Activated CD8-positive, alpha-beta memory T cell treated with anti-CD3 and anti-CD28 coated beads for 24 hours (primary cell): ENCODE results near the gene STAG3.
"Not testable (repeated sequence)": the region's sequence is repeated elsewhere in the genome, so short reads cannot be mapped to it uniquely, and the experiment has no call there.

Experiments
- DNase-seq: peaks from one replicate; pipeline ENCODE4 v3.0.0-alpha.2; 2020

The STAG3 gene

DNA sequence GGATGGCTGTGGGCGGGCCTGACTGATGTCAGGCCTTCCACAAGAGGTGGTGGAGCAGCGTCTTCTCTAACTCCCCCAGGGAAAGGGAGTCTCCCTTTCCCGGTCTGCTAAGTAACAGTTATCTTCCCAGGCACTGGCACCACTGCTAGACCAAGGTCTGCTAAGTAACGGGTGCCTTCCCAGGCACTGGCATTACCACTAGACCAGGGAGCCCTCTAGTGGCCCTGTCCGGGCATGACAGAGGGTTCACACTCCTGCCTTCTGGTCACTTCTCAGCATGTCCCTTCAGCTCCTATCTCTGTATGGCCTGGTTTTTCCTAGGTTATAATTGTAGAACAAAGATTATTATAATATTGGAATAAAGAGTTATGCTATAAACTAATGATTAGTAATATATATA lies 40.2 kb downstream of the STAG3 start:
- DNase-seq = peak; percentile 89

DNA sequence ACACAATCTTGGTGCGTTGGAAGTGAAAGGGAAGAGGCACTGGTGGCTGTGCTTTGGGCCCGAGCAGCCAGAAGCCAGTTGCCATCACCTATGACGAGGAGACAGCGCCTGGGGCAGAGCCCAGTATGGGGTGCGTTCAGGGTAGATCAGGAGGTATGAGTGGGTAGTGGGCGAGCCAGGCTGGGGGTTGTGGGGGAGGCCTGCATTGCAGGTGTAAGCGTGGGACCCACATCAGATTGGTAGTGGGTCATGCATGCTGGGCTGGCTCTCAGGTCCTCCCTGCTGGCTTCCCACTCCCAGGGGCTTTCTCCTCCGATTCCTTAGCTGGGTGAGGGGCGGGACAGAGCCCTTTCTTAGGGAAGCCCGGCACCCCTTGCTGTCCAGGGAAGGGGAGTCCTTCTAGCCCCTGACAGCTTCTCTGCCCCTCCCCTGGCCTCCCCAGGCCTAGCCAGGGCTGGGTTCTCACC lies 41.6 kb downstream of the STAG3 start:
- peak; percentile 77 for DNase-seq

DNA sequence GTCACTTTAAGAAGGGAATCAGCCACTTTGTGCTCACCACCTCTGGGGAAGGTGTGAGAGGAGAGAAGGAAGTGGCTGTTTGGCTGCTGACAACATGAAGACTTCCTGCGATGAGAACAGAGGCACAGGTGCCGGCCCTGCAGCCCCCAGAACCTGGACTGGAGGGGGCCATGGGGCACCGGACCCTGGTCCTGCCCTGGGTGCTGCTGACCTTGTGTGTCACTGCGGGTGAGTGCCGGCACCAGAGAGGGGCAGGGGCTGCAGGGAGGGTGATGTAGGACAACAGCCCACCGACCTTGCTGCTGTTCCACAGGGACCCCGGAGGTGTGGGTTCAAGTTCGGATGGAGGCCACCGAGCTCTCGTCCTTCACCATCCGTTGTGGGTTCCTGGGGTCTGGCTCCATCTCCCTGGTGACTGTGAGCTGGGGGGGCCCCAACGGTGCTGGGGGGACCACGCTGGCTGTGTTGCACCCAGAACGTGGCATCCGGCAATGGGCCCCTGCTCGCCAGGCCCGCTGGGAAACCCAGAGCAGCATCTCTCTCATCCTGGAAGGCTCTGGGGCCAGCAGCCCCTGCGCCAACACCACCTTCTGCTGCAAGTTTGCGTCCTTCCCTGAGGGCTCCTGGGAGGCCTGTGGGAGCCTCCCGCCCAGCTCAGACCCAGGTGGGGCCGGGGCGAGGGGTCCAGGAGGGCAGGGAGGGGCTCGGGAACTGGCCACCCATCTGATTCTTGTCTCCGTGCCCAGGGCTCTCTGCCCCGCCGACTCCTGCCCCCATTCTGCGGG lies 42.3 kb downstream of the STAG3 start, which contains the start of gene PVRIG:
Gene PVRIG, plus strand, starts transcription at position 149 of the 785 bp plus-strand sequence. Its CDS starts 22 bp downstream, at position 171.
- peak; percentile 86 for DNase-seq

DNA sequence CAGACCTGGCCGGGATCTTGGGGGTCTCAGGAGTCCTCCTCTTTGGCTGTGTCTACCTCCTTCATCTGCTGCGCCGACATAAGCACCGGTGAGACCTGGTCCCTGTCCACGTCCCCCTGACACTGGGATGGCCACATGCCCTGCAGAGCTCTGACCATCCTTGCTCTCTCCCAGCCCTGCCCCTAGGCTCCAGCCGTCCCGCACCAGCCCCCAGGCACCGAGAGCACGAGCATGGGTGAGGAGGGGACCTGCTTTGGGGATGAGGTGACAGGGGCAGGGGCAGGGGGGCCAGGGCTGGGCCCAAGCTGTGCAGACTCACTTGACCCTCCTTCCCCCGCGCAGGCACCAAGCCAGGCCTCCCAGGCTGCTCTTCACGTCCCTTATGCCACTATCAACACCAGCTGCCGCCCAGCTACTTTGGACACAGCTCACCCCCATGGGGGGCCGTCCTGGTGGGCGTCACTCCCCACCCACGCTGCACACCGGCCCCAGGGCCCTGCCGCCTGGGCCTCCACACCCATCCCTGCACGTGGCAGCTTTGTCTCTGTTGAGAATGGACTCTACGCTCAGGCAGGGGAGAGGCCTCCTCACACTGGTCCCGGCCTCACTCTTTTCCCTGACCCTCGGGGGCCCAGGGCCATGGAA lies 43.0 kb downstream of the STAG3 start:
- peak; percentile 89 for DNase-seq

DNA sequence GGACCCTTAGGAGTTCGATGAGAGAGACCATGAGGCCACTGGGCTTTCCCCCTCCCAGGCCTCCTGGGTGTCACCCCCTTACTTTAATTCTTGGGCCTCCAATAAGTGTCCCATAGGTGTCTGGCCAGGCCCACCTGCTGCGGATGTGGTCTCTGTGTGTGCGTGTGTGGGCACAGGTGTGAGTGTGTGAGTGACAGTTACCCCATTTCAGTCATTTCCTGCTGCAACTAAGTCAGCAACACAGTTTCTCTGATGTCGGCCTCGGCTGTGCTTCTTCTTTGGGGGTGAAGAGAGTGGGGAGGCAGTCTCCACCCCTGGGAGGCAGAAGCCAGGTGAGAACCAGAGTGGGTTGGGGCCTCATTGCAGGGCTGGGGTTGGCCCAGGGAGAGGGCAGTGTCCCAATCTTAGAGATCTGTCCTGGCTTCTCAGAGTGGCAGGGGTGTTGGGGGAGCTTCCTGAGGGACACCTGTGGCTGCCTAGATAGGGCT lies 43.6 kb downstream of the STAG3 start:
- peak; percentile 85 for DNase-seq

DNA sequence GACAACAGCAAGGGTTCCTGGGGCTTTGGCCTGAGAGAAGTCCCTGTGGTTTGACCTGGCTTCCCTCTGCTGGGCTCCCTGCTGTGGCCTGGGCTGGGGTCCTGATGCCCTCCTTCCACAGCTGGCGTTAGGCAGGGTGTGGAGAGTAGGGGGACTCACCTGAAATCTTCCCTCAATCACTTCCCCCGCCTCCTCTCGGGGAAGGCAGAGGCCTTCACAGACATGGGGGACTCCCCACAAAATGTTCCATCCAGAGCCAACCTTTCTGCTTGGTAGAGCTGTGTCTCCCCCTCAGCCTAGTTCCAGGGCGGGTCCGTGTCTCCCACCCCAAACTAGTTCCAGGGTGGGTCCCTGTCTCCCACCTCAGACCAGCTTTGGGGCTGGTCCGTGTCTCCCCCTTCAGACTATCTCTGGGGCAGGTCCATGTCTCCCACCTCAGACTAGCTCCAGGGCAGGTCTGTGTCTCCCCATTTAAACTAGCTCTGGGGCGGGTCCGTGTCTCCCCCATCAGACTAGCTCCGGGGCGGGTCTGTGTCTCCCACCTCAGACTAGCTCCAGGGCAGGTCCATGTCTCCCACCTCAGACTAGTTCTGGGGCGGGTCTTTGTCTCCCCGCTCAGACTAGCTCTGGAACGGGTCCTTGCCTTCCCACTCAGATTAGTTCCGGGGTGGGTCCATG lies 44.2 kb downstream of the STAG3 start:
- DNase-seq = no peak

DNA sequence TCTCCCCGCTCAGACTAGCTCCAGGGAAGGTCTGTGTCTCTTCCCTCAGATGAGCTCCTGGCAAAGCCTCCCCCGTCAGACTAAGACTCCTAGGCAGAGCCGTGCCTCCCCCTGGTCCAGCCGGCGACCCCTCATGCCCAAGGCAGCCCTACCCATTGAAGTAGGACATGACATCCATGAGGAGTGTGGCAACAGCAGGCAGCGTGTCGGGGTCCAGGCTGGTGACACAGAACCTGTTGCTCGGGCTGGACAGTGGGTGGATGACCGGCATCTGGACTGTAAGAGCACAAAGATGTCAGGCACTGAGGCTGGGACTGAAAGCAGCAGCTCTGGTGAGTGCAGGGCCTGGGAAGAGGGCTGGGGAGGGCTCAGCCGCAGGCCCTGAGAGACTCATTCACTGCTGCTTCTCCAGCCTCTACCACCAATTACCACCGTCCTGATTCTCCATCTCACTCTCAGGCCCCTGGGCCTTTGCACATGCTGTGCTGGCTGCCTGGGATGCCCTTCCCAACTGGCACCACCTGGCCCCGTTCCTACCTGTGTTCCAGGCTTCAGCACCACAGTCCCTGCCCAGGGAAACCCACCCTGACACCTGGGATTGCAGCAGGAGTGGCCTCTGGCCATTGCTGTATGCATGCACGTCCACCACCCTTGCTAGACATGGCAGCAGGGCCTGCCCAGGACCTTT lies 44.9 kb downstream of the STAG3 start:
- DNase-seq = no peak

DNA sequence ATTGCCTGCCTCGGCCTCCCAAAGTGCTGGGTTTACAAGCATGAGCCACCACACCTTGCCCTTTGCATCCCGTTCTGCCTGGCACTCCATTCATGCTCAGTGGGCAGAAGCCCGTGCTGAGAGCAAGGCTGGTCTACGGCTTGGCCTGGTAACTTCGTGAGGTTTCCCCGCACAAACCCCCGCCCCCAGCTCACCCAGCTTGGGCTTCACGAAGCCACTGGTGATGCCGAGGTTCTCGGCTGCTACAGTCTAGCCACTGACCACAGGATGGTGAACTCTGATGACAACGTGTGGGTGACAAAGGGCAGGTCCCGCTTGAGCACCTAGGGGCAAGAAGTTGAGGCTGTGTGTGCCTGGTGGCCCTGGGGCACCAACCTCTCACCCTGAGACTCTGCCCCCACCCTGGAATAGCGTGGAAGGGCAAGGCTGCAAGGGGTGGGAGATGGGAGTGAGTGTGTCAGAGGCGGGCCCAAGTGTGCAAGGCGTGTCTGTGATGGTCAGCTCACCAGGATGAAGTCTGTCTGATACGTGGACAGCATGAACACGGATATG lies 45.7 kb downstream of the STAG3 start:
- DNase-seq = not testable (repeated sequence)

DNA sequence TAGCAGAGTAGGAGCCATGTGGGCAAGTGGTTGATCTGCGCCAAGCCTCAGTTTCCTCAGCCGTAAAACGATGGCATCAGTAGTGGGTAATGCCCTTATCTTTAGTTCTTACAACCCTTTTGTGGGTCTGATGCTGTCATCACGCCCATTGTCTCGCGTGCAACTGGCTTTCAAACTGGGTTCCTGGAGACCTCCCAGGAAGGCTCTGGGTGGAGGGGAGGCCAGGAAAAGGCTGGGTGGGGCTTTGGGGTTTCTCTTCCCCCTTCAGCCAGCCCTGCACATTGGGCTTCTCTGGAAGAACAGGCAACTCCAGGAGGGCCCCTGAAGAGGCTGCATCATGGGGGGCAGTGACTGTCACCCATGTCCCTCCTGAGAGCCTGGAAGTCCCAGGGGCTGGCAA lies 47.2 kb downstream of the STAG3 start:
- DNase-seq = not testable (repeated sequence)

DNA sequence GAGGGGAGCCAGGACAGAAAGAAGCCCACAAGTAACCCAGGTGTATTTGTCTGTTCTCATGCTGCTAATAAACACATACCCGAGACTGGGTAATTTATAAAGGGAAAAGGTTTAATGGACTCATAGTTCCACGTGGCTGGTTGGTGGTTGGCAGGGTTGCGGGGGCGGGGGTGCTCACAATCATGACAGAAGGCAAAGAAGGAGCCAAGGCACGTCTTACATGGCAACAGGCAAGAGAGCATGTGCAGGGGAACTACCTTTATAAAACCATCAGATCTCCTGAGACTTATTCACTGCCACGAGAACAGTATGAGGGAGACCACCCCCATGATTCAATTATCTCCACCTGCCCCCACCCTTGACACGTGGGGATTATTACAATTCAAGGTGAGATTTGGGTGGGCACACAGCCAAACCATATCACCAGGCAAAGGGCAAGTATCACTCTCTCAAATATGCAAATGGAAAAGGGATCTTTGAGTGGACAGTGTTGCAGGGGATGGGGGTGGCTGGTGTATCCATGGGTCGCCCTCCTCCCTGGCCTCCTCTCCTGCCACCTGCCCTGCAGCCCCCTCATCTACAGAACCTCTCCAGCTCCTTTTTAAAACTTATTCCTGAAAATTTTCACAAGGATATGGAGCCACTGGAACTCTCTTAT lies 57.1 kb downstream of the STAG3 start:
- not testable (repeated sequence) for DNase-seq

DNA sequence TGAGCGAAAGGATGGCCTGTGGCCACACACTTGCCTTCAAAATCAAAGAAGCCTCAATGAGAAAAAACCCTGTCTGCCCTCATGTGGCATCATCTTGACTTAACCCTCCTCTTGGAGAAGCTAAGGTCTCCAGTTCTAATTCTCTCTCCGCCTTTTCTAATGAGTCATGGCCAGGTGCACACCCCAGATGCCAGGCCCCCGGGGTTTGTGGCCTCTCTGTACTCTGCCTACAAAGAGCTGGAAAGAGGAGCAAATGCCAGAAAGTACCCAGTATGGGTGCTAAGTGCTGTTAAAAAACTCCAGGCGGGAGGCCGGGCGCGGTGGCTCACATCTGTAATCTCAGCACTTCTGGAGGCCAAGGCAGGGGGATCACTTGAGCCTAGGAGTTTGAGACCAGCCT lies 62.3 kb downstream of the STAG3 start:
- not testable (repeated sequence) for DNase-seq

DNA sequence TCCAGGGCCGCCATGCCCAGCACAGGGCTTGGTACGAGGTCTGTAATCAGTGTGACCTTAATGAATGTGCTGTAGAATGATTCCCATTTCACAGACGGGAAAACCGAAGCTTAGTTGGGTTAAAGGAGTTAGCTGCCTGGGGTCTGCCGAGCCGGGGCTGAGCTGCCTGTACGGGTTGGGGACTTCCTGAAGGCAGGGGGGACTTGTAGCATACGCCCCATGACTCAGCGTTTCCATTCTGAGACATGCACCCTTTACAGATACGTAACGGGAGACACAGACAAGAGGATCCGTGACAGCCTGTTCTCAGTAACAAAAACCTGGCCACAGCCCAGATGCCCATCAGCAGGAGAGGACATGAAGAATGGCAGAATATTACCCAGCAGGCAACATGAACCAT lies 65.7 kb downstream of the STAG3 start:
- DNase-seq = peak; percentile 81

DNA sequence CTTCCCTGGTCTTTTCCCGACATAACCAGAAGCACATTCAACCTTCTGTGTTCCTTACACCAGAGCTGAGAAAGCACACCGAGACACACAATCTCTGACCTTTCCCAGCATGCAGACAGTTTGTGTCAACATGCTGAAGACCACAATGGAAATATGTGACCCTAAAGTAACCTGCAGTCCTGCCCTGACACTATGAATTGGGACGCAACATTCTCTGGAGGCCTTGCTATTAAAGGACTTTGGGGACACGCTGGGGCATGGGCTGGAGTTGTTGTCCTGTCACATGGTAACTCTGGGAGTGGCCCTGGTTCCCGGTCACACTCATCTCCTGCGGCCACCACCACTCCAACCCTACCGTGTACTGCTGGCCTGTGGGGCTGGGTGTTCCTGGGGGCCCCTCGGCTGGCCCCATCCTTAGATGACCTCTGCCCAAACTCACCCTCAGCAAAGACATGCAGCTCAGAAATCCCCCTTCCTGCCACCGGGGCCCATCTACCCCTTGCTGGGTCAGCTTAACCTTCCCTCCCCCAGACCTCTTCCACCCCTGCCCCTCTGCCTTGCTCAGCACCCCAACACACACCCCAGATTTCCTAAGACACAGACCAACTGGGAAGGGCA lies 67.4 kb downstream of the STAG3 start:
- not testable (repeated sequence) for DNase-seq

DNA sequence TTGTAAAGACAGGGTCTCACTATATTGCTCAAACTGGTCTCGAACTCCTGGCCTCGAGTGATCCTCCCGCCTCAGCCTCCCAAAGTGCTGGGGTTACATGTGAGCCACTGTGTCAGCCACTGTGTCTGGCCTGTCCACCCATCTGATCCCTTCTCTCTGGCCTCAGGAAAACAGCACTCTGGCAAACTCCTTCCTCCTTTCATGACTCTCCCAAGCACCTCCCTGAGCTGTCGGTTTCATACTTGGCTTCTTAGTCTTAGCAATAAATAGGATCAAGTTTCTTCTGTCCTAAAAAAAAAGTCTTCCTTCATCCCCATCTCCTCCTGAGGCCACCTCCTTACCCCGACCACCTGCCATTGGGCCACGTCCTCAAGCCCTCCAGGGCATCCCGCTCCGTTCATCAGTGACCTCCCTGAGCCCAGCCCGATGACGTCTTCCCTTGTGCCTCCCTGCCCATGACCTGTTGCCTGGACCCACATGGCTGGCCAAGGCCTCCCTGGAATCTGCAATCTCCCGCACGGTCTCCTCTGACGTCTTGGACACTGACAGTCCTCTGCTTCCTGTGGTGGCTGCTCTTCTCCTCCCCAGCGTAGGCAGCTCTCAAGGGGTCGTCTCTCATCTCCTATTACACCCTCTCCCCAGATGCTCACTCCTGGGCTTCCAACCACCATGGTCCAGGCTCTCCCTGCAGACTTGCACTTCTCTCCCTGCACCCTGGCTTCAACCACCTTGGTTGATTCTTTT lies 68.6 kb downstream of the STAG3 start:
- not testable (repeated sequence) for DNase-seq

DNA sequence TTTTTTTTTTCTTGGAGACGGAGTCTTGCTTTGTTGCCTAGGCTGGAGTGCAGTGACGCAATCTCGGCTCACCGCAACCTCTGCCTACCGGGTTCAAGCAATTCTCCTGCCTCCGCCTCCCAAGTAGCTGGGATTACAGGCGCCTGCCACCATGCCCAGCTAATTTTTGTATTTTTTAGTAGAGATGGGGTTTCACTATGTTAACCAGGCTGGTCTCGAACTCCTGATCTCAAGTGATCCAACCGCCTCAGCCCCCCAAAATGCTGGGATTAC lies 69.1 kb downstream of the STAG3 start:
- DNase-seq = not testable (repeated sequence)

DNA sequence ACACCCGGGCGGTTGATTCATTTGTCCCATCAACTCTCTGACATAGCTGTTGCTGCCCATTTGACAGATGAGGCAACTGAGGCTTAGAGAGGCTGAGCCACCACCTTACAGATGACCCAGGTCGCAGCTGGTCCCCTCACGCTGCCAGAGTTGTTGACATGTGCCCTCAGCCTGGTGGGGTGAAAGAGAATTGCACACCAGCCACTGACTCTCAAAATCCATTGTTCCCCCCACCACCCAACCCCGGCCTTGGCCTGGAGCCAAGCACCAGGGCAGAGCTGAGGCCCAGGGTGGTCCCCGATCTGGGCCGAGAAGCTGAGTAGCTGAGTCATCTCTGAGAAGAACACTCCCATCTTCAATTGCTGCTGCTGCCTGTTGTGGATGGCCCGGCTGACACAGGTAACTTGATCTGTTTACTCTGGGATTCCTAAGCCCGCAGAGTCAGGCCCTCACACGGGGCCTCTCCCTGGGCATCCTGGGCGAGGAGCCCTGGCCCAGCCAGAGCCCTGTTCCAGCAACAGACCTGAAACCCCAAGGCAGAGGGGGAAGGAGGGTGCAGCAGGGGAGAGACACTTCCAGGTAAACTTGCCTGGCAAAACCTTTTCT lies 69.5 kb downstream of the STAG3 start:
- no peak for DNase-seq

DNA sequence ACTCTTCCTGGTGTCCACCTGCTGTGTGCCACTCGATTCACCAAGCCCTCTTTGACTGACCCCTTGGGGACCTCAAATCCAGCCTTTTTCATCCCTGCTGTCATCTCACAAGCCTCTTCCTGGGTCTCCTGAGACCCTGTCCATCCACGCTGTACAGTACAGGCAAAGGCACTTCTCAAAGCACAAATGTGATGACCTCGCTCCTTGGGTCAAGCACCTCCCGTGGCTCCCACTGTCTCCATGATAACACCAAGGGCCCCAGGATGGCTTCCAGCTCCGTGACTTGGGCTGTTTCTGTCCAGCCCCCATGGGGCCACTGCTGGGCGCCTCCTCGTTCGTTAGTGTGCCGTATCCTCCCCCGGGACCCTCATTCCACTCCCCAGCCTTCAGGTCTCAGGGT lies 70.8 kb downstream of the STAG3 start:
- DNase-seq = no peak

DNA sequence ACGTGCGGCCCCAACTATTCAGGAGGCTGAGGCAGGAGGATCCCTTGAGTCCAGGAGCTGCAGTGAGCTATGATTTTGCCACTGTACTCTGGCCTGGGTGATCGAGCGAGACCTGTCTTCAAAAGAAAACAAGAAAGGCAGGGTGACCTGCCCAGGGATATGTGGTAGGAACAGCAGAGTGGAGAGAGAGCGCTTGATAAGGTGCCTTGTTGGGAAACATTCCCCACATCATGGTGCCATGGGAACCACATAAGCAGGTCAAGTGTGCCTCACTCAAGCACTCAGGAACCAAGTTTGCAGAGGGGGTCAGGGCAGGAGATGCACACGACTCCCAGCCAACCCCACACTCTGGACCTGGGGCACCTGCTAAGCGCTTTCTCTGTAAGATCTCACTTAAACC lies 79.3 kb downstream of the STAG3 start:
- DNase-seq = no peak

DNA sequence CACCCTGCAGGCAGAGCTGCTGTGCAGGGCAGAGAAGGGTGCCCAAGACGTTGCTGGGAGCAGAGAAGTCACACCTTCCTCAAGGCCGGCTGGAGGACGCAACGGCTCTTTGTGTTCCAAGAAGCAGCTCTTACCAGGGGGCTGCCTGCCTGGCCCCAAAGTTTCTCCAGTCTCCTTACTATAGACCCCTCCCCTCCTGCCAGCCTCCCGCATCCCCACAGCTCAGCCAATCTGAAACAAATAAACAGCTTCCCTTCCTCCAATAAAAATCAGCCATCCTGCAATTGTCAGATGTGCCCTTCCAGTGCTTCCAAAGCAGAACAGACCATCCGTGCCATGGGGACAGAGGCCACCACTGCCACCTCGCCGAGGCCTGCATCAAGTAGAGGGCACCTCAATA lies 82.3 kb downstream of the STAG3 start:
- DNase-seq = not testable (repeated sequence)

DNA sequence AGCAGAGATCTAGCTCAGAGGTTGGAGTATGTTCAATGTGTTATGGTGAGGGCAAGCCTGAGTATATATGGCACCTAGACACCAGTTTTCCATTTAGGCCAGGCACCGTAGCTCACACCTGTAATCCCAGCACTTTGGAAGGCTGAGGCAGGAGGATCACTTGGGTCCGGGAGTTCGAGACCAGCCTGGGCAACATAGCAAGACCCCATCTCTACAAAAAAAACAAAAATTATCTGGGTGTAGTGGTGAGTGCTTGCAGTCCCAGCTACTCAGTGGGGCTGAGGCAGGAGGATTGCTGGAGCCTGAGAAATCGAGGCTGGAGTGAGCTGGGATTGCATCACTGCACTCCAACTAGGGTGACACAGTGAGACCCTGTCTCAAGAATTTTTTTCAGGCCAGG lies 85.2 kb downstream of the STAG3 start:
- DNase-seq = not testable (repeated sequence)
